ENCODE measurements around the gene PNMA8C.
A peak's percentile ranks its signal among the peaks of the same experiment; 100 is the strongest.
"Not testable (repeated sequence)": the region's sequence is repeated elsewhere in the genome, so short reads cannot be mapped to it uniquely, and the experiment has no call there.

The PNMA8C gene

DNA sequence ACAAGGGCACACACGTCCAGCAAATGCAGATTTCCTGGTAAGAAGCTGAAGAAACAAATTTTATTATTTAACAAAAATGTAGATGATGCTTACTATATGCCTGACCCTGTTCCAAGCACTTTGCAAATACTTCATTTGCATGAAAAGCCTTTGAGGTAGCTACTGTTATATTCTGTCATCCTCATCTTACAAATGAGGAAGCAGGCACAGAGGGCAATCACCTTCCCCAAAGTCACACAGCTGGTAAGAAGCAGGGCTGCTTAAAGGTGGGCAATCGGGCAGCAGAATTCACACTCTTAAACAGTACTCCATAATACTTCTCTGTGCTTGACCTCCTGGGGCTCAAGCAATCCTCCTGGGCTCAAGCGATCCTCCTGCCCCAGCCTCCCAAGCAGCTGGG is 18.3 kb upstream of the PNMA8C start:
- DNase-seq = no peak

DNA sequence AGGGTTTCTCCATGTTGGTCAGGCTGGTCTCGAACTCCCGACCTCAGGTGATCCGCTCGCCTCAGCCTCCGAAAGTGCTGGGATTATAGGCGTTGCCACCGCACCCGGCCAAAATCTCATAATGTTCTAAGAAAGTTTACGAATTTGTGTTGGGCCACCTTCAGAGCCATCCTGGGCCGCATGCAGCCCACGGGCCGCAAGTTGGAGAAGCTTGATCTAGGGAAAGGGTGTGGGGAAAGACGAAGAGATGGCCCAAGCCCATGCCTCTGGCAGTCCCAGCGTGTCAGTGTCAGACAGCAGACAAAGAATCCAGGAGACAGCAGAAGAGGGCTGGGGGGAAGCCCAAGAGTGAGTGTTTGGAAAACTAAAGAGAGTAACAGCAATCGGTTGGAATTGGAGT is 17.3 kb upstream of the PNMA8C start:
- no peak for DNase-seq

DNA sequence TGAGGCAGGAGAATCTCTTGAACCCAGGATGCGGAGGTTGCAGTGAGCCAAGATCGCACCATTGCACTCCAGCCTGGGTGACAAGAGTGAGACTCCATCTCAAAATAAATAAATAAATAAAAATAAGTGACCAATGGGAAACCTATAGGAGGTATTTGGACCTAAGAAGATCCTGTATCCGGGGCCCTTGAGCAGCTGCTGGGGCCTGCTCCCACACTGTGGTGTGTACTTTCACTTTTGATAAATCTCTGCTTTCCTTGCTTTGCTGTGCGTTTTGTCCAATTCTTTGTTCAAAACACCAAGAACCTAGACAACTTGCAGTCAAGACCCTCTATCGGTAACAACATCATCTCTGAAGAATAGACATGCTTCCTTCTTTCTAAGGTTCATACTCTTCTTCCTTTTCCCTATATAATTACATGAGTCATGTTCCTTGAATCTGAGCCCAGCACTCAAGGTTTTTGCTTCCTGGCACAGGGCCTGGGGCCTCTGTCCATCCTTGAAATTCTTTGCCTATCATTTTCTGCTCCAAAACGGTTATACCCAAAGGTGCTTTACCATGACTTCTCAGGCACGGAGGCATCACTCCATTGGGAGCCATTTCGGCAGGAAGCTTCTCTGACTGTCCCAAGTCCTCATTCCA is 14.2 kb upstream of the PNMA8C start:
- DNase-seq = no peak

DNA sequence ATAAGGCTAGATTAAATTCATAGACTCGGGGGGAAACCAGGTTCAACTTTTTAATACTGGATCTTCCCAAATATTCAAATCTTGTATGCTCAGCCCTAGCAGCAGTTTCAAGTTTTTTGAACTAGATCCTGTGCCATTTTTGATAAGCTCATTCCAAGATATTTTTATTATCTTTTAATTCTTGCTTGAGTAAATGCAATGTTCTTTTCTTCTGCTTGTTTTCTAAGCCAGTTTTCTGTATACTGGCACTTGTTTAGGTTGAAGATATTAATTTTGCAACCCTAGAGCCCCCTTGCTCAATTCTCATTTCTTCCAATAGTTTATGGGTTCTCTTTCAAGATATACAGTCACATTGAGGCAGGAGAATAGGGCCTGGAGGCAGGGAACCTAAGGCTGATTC is 13.1 kb upstream of the PNMA8C start:
- no peak for DNase-seq

DNA sequence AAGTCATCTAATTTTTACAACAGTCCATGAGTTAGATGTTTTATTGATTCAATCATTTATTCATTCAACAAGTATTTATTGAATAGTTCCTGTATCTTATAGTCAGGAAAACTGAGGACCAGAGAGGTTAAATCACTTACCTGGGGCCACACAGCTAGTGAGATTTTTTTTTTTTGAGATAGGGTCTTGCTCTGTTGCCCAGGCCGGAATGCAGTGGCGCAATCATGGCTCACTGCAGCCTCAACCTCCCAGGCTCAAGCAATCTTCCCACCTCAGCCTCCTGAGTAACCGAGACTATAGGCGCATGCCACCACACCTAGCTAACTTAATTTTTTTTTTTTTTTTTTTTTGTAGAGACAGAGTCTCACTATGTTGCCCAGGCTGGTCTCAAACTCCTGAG is 7.0 kb upstream of the PNMA8C start:
- not testable (repeated sequence) for DNase-seq

DNA sequence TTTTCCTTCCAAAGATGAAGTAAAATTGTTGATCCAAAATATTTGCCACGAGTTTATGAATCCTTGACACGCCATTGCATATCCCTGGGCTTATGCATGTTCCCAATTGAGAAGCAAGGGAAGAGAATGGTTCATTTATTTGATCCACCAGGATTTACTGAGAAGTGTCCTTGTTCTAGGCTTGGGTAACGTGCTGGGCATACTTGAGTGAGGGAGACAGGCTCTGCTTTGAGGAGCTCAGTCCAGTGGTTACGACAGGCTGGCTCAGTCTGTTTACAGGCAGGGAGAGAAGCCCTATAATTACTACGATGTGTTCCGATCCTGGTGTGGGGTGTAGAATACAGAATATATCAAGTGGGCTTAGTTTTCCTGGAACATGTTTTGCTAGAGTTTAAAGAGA is 6.3 kb upstream of the PNMA8C start:
- DNase-seq = no peak

DNA sequence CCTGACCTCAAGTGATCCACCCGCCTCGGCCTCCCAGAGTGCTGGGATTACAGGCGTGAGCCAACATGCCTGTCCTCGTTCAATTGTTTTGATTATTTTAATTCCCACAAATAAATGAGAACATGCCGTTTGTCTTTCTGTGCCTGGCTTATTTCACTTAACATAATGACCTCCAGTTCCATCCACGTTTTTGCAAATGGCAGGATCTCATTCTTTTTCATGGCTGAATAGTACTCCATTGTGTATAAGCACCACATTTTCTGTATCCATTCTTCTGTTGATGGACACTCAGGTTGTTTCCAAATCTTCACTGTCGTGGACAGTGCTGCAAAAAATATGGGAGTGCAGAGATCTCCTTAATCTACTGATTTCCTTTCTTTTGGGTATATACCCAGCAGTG is 4.7 kb upstream of the PNMA8C start:
- DNase-seq = not testable (repeated sequence)

DNA sequence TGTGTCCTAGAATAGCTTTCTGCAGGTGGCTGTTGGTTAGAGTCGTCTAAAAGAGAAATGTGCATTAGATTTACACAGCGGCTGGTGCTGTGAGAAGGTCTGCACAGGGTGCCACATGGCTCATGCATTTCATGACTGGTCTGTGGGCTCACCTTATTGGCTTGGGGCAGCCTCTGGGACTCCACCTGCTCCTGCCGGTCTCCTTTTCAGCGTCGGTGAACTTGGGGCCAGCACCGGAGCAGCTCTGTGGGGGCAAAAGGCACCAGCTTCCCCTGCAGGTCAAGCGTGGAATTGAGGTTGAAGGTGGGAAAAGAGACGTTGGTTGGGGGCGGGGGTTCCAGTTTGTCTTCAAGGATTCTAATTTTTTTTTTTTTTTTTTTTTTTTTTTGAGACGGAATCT is 3.1 kb upstream of the PNMA8C start:
- no peak for DNase-seq

DNA sequence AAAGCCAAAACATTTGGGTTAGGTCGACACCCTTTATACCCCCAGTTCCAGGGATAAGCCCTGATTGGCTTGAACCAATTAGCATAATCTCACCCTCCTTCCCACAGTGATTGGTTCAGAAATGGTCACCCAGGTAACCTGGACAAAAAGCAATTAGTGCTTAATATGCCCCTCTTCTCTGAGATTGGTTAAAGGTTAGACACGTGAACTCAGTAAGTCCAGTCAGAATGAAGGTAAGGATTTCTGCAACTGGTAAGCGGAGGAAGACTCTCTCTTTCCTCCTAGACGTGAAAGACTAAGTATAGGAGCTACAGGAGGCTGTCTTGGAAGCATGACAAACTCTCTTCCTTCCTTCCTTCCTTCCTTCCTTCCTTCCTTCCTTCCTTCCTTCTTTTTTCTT is 1.3 kb upstream of the PNMA8C start:
- DNase-seq = no peak

DNA sequence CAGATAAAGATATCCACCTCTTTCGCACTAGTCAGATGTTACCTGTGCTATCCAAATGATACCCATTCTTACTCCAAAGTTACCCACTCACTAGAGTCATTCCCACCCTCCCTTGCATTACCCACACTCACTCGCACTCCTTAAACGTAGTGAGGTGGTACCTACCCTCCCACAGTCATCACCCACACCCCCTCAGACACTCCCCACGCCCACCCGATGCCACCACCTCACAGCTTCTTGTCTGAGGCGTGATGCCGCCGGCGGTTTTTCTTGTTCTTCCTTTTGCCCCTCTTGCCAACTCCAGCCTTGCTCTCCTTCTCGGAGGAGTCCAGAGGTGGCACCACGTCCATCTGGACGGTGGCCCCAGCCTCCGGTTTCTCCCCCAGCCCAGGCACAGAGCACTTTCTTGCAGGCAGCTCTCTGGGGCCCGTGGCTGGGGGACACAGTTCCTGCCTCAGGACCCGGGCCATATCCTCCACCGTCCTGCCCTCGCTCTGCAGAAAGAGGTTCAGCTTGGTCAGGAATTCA is 1.2 kb downstream of the PNMA8C start:
- no peak for DNase-seq

DNA sequence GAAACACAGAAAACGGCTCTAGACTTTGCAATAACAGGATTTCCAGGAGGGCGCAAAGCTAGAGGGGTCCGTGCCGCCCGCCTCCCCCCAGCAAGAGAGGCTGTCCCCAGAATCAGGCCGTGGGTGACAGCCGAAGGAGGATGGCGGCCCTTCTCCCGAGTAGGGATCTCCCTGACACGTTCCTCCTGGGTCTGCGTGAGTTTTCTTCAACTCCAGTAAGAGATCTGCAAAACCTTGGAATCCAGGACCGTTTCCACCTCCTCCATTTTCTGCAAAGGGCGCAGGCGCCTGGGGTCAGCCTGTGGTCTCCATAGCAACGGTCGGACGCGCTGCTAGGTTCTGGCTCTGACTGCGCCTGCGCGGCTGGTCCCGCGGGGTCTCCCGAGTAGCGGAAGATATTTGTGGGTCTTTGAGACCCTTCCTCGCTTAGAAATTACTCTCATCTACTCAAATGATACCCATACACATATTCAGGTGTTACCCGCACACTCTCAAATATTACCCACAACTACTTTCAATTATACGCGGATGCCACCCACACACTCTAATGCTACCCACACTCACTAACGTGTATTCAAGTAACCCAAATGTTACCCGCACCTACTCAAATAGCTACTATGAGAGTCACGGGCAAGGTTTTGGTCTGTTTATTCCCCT is 2.1 kb downstream of the PNMA8C start:
- DNase-seq = peak in 1 of 5 experiments; percentile 38

DNA sequence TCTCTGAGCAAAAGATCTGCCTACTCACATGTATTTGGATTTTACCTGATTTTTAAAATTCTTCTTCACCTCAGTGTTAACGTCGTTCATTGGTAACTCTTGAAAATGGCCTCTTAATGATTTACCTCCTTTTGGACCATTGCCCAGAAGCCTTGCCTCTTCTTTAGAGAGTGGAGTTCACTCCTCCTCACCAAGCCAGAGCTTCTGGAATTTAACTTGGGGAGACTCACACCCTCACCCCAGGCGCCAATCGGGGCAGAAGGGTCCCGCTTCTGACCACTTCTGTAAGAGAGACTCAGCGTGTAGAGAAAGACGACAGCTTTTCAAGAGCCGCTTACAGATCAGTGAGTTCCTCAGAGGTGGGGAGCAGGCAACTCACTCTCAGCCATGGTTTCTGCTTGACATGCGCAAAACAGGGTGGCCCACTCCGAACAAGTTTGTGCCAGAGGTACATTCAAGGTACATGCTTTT is 2.7 kb downstream of the PNMA8C start:
- no peak for DNase-seq

DNA sequence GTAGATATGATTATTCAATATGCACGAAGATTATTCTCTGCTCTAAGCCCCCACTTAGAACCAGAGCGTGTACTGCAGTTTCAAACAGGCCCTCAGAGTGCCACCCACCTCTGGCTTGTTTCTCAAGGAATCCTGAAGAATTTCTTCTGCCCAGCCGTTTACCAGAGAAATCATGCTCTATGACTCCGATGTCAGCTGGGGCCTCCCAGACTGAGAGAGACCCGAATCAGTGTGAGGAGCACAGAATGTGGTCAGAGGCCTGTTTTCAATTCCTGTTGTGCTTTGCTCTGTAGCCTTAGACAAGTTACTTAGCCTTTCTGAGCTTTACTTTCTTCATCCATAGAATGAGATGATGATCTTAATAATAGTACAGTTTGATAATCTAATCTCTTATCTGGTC is 5.5 kb downstream of the PNMA8C start:
- no peak for DNase-seq

DNA sequence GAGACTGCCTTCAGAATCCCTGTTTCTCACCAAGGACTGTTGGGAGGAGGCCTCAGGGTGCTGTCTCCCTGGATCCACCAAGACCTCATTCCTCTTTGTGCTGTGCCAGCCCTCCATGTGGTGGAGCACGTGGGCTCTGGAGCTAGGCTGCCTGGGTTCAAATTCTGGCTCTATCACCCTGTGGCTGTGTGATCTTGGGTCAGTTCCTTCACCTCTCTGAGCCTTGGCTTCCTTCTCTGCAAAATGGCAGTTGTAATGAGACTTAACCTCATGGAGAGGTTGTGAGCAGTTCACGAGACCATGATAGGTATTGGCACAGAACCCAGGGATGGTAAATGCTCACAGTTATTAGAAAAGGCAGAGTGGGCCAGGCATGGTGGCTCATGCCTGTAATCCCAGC is 6.4 kb downstream of the PNMA8C start:
- no peak for DNase-seq

DNA sequence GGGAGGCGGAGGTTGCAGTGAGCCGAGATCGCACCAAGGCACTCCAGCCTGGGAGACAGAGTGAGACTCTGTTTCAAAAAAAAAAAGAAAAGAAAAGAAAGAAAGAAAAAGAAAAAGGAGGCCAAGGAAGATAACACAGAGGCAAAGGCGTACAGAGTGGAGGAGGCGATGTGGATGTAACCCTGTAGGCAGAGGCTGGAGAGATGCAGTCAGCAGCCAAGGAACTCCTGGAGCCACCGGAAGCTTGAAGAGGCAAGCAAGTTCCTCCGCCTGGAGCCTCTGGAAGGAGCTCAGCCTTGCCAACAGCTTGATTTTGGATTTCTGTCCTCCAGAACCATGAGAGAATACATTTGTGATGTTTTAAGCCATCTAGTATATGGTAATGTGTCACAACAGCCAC is 8.7 kb downstream of the PNMA8C start:
- no peak for DNase-seq

DNA sequence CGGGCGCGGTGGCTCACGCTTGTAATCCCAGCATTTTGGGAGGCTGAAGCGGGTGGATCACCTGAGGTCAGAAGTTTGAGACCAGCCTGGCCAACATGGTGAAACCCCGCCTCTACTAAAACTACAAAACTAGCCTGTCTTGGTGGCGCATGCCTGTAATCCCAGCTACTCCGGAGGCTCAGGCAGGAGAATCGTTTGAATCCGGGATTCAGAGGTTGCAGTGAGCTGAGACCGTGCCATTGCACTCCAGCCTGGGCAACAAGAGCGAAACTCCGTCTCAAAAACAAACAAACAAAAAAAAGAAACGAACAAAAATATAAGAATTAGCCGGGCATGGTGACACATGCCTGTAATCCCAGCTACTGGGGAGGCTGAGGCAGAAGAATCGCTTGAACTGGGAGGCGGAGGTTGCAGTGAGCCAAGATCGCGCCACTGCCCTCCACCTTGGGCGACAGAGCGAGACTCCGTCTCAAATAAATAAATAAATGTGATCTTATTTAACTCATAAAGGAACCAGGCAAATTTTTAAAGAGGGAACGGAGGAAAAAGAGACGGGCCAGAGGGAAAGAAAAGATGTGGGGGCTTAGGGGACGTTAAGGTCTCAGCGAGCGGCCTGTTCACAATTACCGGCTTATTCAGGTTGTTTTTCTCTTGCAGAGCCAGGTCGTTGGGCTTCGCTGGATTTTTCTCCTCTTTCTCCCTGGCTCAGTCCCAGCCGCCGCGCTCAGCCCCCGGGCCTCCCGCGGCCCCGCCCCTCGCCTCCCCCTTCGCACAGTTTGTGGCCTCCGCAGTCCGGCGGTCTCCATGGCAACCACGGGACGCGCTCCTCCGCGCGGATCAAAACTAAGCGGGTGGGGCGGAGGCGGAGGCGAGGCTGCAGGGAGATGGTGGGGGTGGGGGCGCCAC is 12.7 kb downstream of the PNMA8C start:
- peak in 1 of 5 experiments; percentile 37 for DNase-seq

DNA sequence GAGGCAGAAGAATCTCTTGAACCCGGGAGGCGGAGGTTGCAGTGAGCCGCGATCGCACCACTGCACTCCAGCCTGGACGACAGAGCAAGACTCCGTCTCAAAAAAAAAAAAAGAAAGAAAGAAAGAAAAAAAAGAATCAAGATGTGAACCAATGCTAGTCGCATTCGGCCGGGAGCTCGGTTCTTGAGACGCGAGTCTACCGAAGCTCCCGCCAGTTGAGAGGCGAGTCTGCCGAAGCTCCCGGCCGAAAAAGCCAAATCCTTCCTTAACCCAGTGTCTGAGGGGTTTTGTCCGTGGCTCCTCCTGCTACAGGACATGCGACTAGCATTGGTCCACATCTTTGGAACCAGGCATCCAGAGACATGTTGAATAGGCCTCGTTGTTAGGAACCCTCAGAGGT is 13.8 kb downstream of the PNMA8C start:
- DNase-seq = not testable (repeated sequence)

DNA sequence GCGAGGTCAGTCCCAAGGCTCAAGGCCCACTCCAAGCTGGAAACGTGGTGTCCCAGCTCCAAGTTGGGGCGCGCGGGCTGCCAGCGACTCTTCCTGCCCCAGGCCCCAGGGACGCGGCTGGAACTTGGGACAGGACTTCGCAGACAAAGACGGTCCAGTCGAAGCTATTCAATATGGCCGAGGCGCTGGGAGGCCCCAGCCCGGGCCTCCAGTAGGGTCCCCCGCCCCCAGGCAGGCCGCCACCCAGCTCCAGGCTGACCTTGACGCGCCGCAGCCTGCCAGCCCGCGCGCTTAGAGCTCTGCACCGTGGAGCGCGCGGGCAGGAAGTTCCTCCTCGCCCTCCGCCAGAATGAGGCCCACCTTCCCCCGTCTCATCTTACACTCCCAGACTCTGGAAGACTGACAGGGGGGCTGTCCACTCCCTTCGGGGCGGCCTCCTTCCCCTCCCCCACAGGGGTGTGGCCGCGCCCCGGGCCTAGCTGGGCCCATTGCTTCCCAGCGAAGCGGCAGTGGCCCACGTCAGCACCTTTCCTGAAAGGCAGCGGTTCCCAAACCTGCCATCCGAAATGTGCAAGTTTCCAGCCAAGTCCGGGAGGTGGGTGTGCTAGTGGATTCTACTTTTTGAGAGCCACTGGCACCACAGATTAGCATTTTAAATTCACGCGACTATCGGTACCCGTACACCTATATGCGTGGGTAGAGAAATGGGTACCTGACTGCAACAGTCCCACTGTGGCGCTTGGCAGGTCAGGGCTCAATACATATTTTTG is 15.3 kb downstream of the PNMA8C start, which contains the start of gene CCDC8:
CCDC8 (minus strand) TSS at position 303 of the 770 bp plus-strand sequence. CDS start 754 bp downstream, outside the sequence.
- no peak for DNase-seq

DNA sequence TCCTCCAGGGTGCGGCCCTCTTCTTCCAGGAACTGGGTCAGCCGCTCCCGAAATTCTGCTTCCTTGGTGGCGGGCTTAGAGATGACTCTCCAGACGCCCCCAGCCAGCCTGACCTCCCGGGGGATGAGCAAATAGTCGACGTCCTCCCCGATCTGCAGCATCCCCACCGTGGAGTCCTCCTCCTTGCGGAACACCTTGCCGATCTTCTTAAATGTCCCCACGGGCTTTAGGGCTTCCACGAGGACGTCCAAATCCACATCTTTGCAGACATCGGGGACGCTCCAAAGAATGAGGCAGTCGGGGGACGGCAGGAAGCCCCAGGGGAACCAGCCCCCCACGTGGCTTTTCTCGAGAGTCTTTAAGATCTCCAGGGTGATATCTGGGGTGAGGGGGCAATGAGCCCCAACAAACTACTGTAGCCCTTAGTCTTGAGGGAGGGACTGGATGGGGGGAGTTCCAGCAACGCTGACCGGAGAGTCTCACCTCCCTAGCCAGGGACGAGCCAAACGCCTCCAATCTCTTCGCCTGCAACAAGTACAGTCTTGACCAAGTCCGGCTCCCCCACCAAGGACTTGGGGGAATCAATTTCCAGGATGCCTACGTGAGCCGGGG is 16.0 kb downstream of the PNMA8C start:
- no peak for DNase-seq

DNA sequence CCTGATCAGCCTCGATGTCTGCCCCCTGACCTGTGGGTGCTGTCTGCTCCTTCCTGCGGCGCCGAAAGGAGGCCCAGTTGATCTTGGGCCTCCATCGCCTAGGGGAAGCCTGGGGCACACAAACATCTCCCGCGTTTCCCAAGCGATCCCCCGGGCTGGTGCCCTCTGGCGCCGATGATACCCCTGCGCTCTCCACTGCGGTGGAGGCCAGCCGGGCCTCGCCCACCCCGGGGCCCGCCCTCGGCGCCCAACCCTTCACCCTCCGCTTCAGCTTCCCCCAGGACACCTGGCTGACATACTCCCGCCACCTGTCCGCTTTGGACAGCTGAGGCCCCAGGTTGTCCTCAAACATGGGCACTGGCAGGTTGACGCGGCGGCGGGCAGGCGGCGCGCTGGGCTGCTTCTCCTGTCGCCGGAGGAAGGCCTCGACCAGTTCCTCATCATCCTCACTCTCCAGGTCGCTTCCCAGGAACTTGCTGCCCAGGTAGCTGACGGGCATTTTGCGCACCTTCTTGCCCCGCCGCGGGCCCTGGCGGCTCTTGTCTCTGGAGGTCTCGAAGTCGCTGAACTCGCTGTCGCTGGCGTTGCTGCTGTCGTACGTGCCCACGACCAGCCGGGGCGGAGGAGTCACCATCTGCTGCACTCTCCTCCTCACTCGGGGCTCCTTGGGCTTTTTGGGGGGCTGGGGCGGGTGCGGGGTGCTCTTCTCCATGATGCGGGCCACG is 16.6 kb downstream of the PNMA8C start:
- DNase-seq = no peak

Measured in T-helper 2 cell (primary cell).